Nephron progenitor cell (in vitro differentiated cells): ENCODE results near the gene BLTP2.
"Not testable (repeated sequence)": the region's sequence is repeated elsewhere in the genome, so short reads cannot be mapped to it uniquely, and the experiment has no call there.

ENCODE experiments used
- DNase-seq: peaks from one replicate; pipeline ENCODE4 v3.0.0; 2021
- H3K27ac Mint-ChIP-seq: 2 replicates; pipeline ENCODE4 v1.8.0; 2021; ENCODE audit warnings: mild to moderate bottlenecking, moderate library complexity, mixed read lengths
- H3K27me3 Mint-ChIP-seq: 2 replicates; pipeline ENCODE4 v1.8.0; 2021; ENCODE audit warnings: mild to moderate bottlenecking, low read depth, mixed read lengths; ENCODE audit not compliant: poor library complexity
- H3K36me3 Mint-ChIP-seq: 2 replicates; pipeline ENCODE4 v1.8.0; 2021; ENCODE audit warnings: low read depth, mixed read lengths
- H3K4me1 Mint-ChIP-seq: 2 replicates; pipeline ENCODE4 v1.8.0; 2021; ENCODE audit warnings: mixed read lengths
- H3K4me3 Mint-ChIP-seq: 2 replicates; pipeline ENCODE4 v1.8.0; 2021; ENCODE audit warnings: mild to moderate bottlenecking, moderate library complexity, mixed read lengths
- H3K9me3 Mint-ChIP-seq: 2 replicates; pipeline ENCODE4 v1.8.0; 2021; ENCODE audit warnings: mild to moderate bottlenecking, moderate library complexity, mixed read lengths
- TF ChIP-seq, protein P1 (sequence below): fragments of 200-600 bp; sonication (generic); IDR thresholded peaks from 2 replicates; pipeline ENCODE4 v1.5.0; 2021; ENCODE audit warnings: antibody characterized with exemption

The BLTP2 gene

GRCh38 chr17:28665994-28666393, 21.0 kb upstream of the BLTP2 start:
- H3K27me3 Mint-ChIP-seq: no peaks in the 10 kb centered on the region
- peaks cover 52% of the 10 kb centered on the region for H3K36me3 Mint-ChIP-seq
- TF ChIP-seq, protein P1, sequence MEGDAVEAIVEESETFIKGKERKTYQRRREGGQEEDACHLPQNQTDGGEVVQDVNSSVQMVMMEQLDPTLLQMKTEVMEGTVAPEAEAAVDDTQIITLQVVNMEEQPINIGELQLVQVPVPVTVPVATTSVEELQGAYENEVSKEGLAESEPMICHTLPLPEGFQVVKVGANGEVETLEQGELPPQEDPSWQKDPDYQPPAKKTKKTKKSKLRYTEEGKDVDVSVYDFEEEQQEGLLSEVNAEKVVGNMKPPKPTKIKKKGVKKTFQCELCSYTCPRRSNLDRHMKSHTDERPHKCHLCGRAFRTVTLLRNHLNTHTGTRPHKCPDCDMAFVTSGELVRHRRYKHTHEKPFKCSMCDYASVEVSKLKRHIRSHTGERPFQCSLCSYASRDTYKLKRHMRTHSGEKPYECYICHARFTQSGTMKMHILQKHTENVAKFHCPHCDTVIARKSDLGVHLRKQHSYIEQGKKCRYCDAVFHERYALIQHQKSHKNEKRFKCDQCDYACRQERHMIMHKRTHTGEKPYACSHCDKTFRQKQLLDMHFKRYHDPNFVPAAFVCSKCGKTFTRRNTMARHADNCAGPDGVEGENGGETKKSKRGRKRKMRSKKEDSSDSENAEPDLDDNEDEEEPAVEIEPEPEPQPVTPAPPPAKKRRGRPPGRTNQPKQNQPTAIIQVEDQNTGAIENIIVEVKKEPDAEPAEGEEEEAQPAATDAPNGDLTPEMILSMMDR: no peak
- H3K9me3 Mint-ChIP-seq: peaks cover 11% of the 10 kb centered on the region
- DNase-seq: no peak
- no peak overlapping the region for H3K4me3 Mint-ChIP-seq
- H3K4me1 Mint-ChIP-seq: peaks cover 53% of the 10 kb centered on the region
- peak overlapping the region; percentile 51 for H3K27ac Mint-ChIP-seq

- Mint-ChIP-seq H3K4me1 (peaks cover 62% of the 10 kb centered on the region), H3K4me3 (peak overlapping the region; percentile 99), H3K27ac (peak overlapping the region; percentile 14), H3K27me3 (no peaks in the 10 kb centered on the region), H3K36me3 (peaks cover 61% of the 10 kb centered on the region), H3K9me3 (peaks cover 29% of the 10 kb centered on the region)
- TF ChIP-seq, protein P1: no peak
- DNase-seq: no peak
These were observed 18.8 kb upstream of the BLTP2 start for GRCh38 chr17:28663723-28664122.

GRCh38 chr17:28662527-28662829, 17.5 kb upstream of the BLTP2 start:
- Mint-ChIP-seq H3K4me1 (peaks cover 52% of the 10 kb centered on the region), H3K27me3 (no peaks in the 10 kb centered on the region), H3K36me3 (peaks cover 62% of the 10 kb centered on the region), H3K27ac (peak overlapping the region; percentile 100), H3K4me3 (peak overlapping the region; percentile 99), H3K9me3 (peaks cover 40% of the 10 kb centered on the region)
- DNase-seq: no peak
- TF ChIP-seq, protein P1: no peak

DNA sequence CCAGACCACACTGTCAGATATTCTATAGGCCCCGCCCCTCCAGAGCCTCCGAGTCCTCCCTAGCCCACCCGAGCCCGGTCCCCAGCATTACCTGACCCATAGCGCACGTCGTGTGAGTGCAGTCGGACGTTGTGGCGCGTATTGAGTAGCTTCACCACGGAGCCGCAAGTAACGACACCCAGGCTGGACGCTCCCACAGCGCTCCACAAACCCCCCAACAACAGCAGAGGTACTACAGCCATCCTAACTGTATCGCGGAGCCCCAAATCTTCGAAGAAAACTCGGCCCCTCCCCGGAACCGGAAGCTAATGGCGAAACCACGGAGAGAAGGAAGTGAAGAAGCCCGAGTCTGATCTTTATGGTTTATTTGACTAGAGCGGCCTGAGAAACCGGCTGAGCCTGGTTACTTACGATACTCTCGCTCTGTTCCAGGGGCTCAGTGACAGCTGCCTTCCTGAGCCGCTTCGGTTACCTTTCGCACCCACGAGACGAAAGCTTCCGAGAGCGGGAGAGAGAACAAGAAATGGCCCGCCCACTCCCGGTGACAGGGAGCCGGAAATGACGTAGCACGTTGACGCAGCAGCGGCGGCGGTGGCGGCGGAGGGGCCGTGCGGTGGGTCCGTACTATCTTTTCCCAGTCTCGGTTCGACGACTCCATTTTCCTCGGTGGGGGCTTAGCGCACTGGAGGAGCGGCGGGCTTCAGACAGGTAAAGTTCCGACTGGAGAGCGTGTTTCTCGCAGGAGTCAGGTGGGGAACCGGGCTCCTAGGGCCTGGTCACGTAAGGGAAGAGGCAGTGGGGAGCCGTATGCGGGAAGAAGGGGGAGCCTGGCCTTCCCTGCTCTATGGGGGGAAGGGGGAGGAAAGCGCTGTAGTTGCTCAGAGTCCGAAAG, 16.9 kb upstream of the BLTP2 start, which contains the start of the genes SDF2 and SUPT6H:
SDF2 (minus strand) TSS at position 272 of the 892 bp plus-strand sequence; CDS start at position 242, 30 bp downstream.
SUPT6H (plus strand) TSS at position 571 of the 892 bp plus-strand sequence. CDS start 11,197 bp downstream, outside the sequence.
- H3K27ac Mint-ChIP-seq: peak within 1 kb of the TSS; percentile 100
- peak; percentile 96 for DNase-seq
- TF ChIP-seq, protein P1: no peak
- H3K27me3 Mint-ChIP-seq: no peaks in the 10 kb centered on the region
- H3K9me3 Mint-ChIP-seq: peaks cover 40% of the 10 kb centered on the region
- peak within 1 kb of the TSS; percentile 99 for H3K4me3 Mint-ChIP-seq
- H3K36me3 Mint-ChIP-seq: peaks cover 65% of the 10 kb centered on the region
- H3K4me1 Mint-ChIP-seq: peaks cover 50% of the 10 kb centered on the region

- H3K27me3 Mint-ChIP-seq, H3K4me3 Mint-ChIP-seq: not testable (repeated sequence)
- peaks cover 63% of the 10 kb centered on the region for H3K36me3 Mint-ChIP-seq
These were observed 14.5 kb upstream of the BLTP2 start for GRCh38 chr17:28659497-28659881.

DNA sequence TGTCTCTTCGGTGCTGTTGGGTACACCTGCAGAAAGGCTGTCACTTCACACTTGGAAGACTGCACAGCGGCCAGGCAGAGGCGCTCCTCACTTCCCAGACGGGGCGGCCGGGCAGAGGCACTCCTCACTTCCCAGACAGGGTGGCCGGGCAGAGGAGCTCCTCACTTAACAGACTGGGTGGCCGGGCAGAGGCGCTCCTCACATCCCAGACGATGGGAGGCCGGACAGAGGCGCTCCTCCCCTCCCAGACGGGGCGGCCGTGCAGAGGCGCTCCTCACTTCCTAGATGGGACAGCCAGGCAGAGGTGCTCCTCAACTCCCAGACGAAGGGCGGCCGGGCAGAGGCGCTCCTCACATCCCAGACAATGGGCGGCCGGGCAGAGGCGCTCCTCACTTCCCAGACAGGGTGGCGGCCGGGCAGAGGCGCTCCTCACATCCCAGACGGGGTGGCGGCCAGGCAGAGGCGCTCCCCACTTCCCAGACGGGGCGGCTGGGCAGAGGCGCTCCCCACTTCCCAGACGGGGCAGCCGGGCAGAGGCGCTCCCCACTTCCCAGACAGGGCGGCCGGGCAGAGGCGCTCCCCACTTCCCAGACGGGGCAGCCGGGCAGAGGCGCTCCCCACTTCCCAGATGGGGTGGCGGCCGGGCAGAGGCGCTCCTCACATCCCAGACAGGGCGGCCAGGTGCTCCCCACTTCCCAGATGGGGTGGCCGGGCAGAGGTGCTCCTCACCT, 14.0 kb upstream of the BLTP2 start:
- Mint-ChIP-seq H3K36me3 (peaks cover 63% of the 10 kb centered on the region), H3K9me3 (peaks cover 40% of the 10 kb centered on the region), H3K4me1 (peaks cover 33% of the 10 kb centered on the region)
- not testable (repeated sequence) for H3K4me3 Mint-ChIP-seq, DNase-seq, H3K27ac Mint-ChIP-seq, H3K27me3 Mint-ChIP-seq

More at GRCh38 chr17:28659497-28659881, 14.5 kb upstream of the BLTP2 start:
- DNase-seq, H3K27ac Mint-ChIP-seq: not testable (repeated sequence)
- Mint-ChIP-seq H3K9me3 (peaks cover 40% of the 10 kb centered on the region), H3K4me1 (peaks cover 38% of the 10 kb centered on the region)

DNA sequence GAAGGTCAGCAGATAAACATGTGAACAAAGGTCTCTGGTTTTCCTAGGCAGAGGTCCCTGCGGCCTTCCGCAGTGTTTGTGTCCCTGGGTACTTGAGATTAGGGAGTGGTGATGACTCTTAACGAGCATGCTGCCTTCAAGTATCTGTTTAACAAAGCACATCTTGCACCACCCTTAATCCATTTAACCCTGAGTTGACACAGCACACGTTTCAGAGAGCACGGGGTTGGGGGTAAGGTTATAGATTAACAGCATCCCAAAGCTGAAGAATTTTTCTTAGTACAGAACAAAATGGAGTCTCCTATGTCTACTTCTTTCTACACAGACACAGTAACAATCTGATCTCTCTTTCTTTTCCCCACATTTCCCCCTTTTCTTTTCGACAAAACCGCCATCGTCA, 13.4 kb upstream of the BLTP2 start:
- Mint-ChIP-seq H3K4me1 (peaks cover 27% of the 10 kb centered on the region), H3K9me3 (peaks cover 40% of the 10 kb centered on the region), H3K36me3 (peaks cover 63% of the 10 kb centered on the region)
- H3K4me3 Mint-ChIP-seq, H3K27ac Mint-ChIP-seq, DNase-seq, H3K27me3 Mint-ChIP-seq: not testable (repeated sequence)
